IMR-90 (cell line): ENCODE measurements around the gene RFTN2. TPM values are rescaled to one million over a fixed set of nuclear protein-coding genes. Genes with fewer than 3 reads are reported as not detected.

Source experiments
- ATAC-seq: fragments of 200-7000 bp; cut with Tn5 transposase; 2 replicates; pipeline ENCODE4 v1.9.1; 2020; ENCODE audit warnings: low read depth, mild to moderate bottlenecking, moderate library complexity
- BruUV-seq: library from RNA; stranded (reverse); fragments of 400-500 nt; replicated peaks from 2 replicates; lab custom pipeline; 2021; lab: Mats Ljungman, UMichigan
- CTCF ChIA-PET: fragments of 300-600 bp; formaldehyde crosslinking; extraction: SDS; loops from one replicate; lab custom pipeline; 2021; ENCODE audit warnings: antibody characterized with exemption; lab: Yijun Ruan, JAX
- POLR2A ChIA-PET: fragments of 300-600 bp; sonication (Branson Sonifier 250); formaldehyde crosslinking; loops from one replicate; lab custom pipeline; 2022; ENCODE audit warnings: antibody characterized with exemption; ENCODE audit not compliant: unreplicated experiment; lab: Charles Lee
- DNase-seq: peaks from one replicate; pipeline ENCODE4 v3.0.0; 2013
- H2AFZ ChIP-seq: replicated peaks from 2 replicates; pipeline ENCODE3; 2013; ENCODE audit warnings: low read length, mild to moderate bottlenecking; ENCODE audit not compliant: poor library complexity
- H2AK5ac ChIP-seq: 2 replicates; pipeline ENCODE4 v1.6.1; 2013; ENCODE audit warnings: low read depth, low read length, inconsistent platforms
- H2AK9ac ChIP-seq: replicated peaks from 2 replicates; pipeline ENCODE3; 2013; ENCODE audit warnings: mild to moderate bottlenecking, low read depth, low read length, moderate library complexity; ENCODE audit not compliant: poor library complexity
- H2BK120ac ChIP-seq: 2 replicates; pipeline ENCODE4 v1.6.1; 2013; ENCODE audit warnings: low read depth, low read length, inconsistent platforms
- H2BK15ac ChIP-seq: 3 replicates; pipeline ENCODE4 v1.6.1; 2013; ENCODE audit warnings: low read depth, low read length, inconsistent platforms
- H2BK20ac ChIP-seq: 2 replicates; pipeline ENCODE4 v1.6.1; 2013; ENCODE audit warnings: low read depth, mild to moderate bottlenecking, inconsistent platforms, low read length, moderate library complexity
- H2BK5ac ChIP-seq: 2 replicates; pipeline ENCODE4 v1.6.1; 2013; ENCODE audit warnings: mild to moderate bottlenecking, low read depth, low read length, inconsistent platforms; ENCODE audit not compliant: poor library complexity, severe bottlenecking
- H3K14ac ChIP-seq: replicated peaks from 2 replicates; pipeline ENCODE4 v1.6.1; 2013; ENCODE audit warnings: low read depth, low read length, inconsistent platforms
- H3K18ac ChIP-seq: 2 replicates; pipeline ENCODE4 v1.6.1; 2013; ENCODE audit warnings: low read depth, low read length, control low read depth
- H3K23ac ChIP-seq: 2 replicates; pipeline ENCODE4 v1.6.1; 2013; ENCODE audit warnings: low read depth, low read length, inconsistent platforms
- H3K27ac ChIP-seq: 2 replicates; pipeline ENCODE4 v1.5.1; 2013; ENCODE audit warnings: mild to moderate bottlenecking, control low read depth, low read length; ENCODE audit not compliant: insufficient read depth
- H3K27me3 ChIP-seq: 2 replicates; pipeline ENCODE4 v1.6.1; 2013; ENCODE audit warnings: low read length; ENCODE audit not compliant: control insufficient read depth, insufficient read depth
- H3K36me3 ChIP-seq: 2 replicates; pipeline ENCODE4 v1.6.1; 2013; ENCODE audit warnings: low read length, mixed read lengths; ENCODE audit not compliant: control insufficient read depth, insufficient read depth
- H3K4ac ChIP-seq: 2 replicates; pipeline ENCODE4 v1.6.1; 2013; ENCODE audit warnings: low read depth, low read length, inconsistent platforms
- H3K4me1 ChIP-seq: 2 replicates; pipeline ENCODE4 v1.6.1; 2013; ENCODE audit warnings: low read length, mixed read lengths; ENCODE audit not compliant: control insufficient read depth, insufficient read depth
- H3K4me2 ChIP-seq: 2 replicates; pipeline ENCODE4 v1.6.1; 2013; ENCODE audit warnings: low read depth, mild to moderate bottlenecking, control low read depth, low read length, moderate library complexity
- H3K4me3 ChIP-seq: 2 replicates; pipeline ENCODE4 v1.5.1; 2013; ENCODE audit warnings: low read depth, mild to moderate bottlenecking, control low read depth, low read length, moderate library complexity; ENCODE audit not compliant: insufficient read depth
- H3K56ac ChIP-seq: 2 replicates; pipeline ENCODE4 v1.6.1; 2013; ENCODE audit warnings: low read length, inconsistent platforms; ENCODE audit not compliant: insufficient read depth; ENCODE audit errors: extremely low read depth
- H3K79me1 ChIP-seq, 2 experiments: 2 replicates each; pipeline ENCODE4 v1.6.1; 2013; ENCODE audit warnings: low read length in 2 of 2, inconsistent platforms in 1 of 2, low read depth in 1 of 2
- H3K9ac ChIP-seq: 2 replicates; pipeline ENCODE4 v1.6.1; 2013; ENCODE audit warnings: low read depth, low read length, control low read depth
- H3K9me1 ChIP-seq: 2 replicates; pipeline ENCODE4 v1.6.1; 2013; ENCODE audit warnings: low read length, inconsistent platforms; ENCODE audit not compliant: insufficient read depth
- H3K9me3 ChIP-seq: 2 replicates; pipeline ENCODE4 v1.6.1; 2013; ENCODE audit warnings: low read length; ENCODE audit not compliant: control insufficient read depth, insufficient read depth
- H4K20me1 ChIP-seq: 2 replicates; pipeline ENCODE4 v1.6.1; 2013; ENCODE audit warnings: low read length, inconsistent platforms; ENCODE audit not compliant: insufficient read depth
- H4K5ac ChIP-seq: 2 replicates; pipeline ENCODE4 v1.6.1; 2013; ENCODE audit warnings: mild to moderate bottlenecking, low read depth, low read length, control low read depth
- H4K8ac ChIP-seq, 2 experiments: 2 replicates each; pipeline ENCODE4 v1.6.1; 2013; ENCODE audit warnings: low read depth in 2 of 2, low read length in 2 of 2, control low read depth in 1 of 2, inconsistent platforms in 1 of 2
- H4K91ac ChIP-seq: 2 replicates; pipeline ENCODE4 v1.6.1; 2013; ENCODE audit warnings: low read depth, low read length, inconsistent platforms; ENCODE audit not compliant: insufficient read depth
- CHD1 ChIP-seq: IDR thresholded peaks from 2 replicates; pipeline ENCODE4 v1.6.1; 2012; ENCODE audit warnings: low read depth, low read length, improper control_type of control experiment
- MAFK ChIP-seq: IDR thresholded peaks from 2 replicates; pipeline ENCODE4 v1.6.1; 2012; ENCODE audit warnings: low read depth, low read length, improper control_type of control experiment
- MXI1 ChIP-seq: IDR thresholded peaks from 2 replicates; pipeline ENCODE4 v1.6.1; 2012; ENCODE audit warnings: low read depth, mild to moderate bottlenecking, low read length, moderate library complexity, borderline replicate concordance
- NFE2L2 ChIP-seq: fragments of 150-350 bp; IDR thresholded peaks from 2 replicates; pipeline ENCODE4 v1.6.1; 2016; ENCODE audit warnings: low read depth, mild to moderate bottlenecking, low read length
- RAD21 ChIP-seq: IDR thresholded peaks from 2 replicates; pipeline ENCODE4 v1.6.1; 2012; ENCODE audit warnings: low read length, improper control_type of control experiment
- RCOR1 ChIP-seq: IDR thresholded peaks from 2 replicates; pipeline ENCODE4 v1.6.1; 2012; ENCODE audit warnings: mild to moderate bottlenecking, low read length, improper control_type of control experiment; ENCODE audit not compliant: insufficient replicate concordance
- RFX5 ChIP-seq: IDR thresholded peaks from 2 replicates; pipeline ENCODE4 v1.8.0; 2012; ENCODE audit warnings: low read depth, mild to moderate bottlenecking, low read length, moderate library complexity
- SMC3 ChIP-seq: fragments of 150-350 bp; IDR thresholded peaks from 2 replicates; pipeline ENCODE4 v1.6.1; 2016; ENCODE audit warnings: low read depth, mild to moderate bottlenecking, antibody characterized with exemption, low read length, moderate library complexity
- WGBS, 2 experiments: methylation state at CpG; one replicate each; pipeline versions ENCODE4 v1.1.5 to v1.1.7; 2013; ENCODE audit warnings: missing lambda C conversion rate in 2 of 2; ENCODE audit not compliant: insufficient read length in 1 of 2; ENCODE audit errors: extremely low coverage in 2 of 2; 5-methylcytosine and 5-hydroxymethylcytosine counted together
- dilution Hi-C: fragments of 300-500 bp; cut with HindIII; formaldehyde crosslinking; loops from one replicate; pipeline ENCODE4 v1.14.3; 2018; ENCODE audit warnings: low sequenced_read_pairs; ENCODE audit not compliant: unreplicated experiment
- in situ Hi-C: fragments of 300-500 bp; cut with MboI; formaldehyde crosslinking; loops from 3 replicates; pipeline ENCODE4 v1.14.3; 2019; ENCODE audit warnings: low sequenced_read_pairs, inconsistent platforms, mixed read lengths
- intact Hi-C: fragments of 100-400 bp; cut with micrococcal nuclease; formaldehyde crosslinking; loops from 2 replicates; pipeline ENCODE4 v1.10.0; 2022
- polyA plus RNA-seq, 3 experiments: library from polyadenylated mRNA; depleted of rRNA; stranded (reverse); fragments of >200 nt; gene quantifications; 2 replicates each; pipeline ENCODE4 v1.2.3, GENCODE V29; 2012; ENCODE audit warnings: low replicate concordance in 1 of 3
- total RNA-seq: library from RNA; depleted of rRNA; stranded (reverse); fragments of >200 nt; gene quantifications from 2 replicates; pipeline ENCODE4 v1.2.3, GENCODE V29; 2012
- TF ChIP-seq, protein P1 (sequence below): fragments of 150-350 bp; IDR thresholded peaks from 2 replicates; pipeline ENCODE4 v1.6.1; 2016; ENCODE audit warnings: low read depth, mild to moderate bottlenecking, low read length, moderate library complexity, borderline replicate concordance

The RFTN2 gene
- total and polyA plus RNA-seq, 2 of the 4 experiments (the other 2 are of a cell fraction) = 0.44 to 2.3 TPM

DNA sequence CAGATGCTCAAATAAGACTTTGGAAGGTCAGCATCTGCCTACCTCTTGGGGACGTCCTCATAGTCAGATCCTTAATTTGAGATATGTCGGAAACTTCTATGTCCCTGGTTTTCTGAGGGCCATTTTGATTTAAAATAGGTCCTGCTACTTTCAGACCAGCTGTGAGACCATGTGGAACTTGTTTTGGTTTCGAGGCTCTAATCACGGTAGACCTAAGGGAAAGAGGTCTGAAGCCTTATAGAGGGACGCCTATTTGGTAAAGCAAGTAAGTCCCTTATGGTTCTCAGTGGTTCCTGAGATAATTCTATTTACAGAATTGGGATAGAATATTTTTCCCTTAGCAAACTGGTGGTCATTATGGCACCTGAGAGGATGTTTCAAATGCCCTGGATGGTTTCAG, 75.1 kb downstream of the RFTN2 start:
- Histone ChIP-seq H4K5ac (no peak overlapping the region), H3K4ac (no peak overlapping the region), H3K14ac (no peak overlapping the region), H3K4me1 (peaks cover 2% of the 10 kb centered on the region; the same call in 1 of the 2 replicates), H2BK120ac (no peak overlapping the region), H3K4me3 (no peak overlapping the region), H2BK5ac (no peak overlapping the region), H4K8ac (no peak overlapping the region), H4K91ac (no peak overlapping the region), H4K20me1 (no peaks in the 10 kb centered on the region), H3K27me3 (no peaks in the 10 kb centered on the region), H2BK15ac (no peak overlapping the region), H3K4me2 (no peak overlapping the region), H2AK9ac (no peak overlapping the region), H2BK20ac (no peak overlapping the region), H3K9ac (no peak overlapping the region), H3K9me3 (no peaks in the 10 kb centered on the region), H3K27ac (no peak overlapping the region), H2AK5ac (no peak overlapping the region), H3K18ac (no peak overlapping the region), H3K79me1 (no peaks in the 10 kb centered on the region), H2AFZ (no peak overlapping the region), H3K36me3 (no peaks in the 10 kb centered on the region), H3K56ac (no peak overlapping the region), H3K9me1 (no peaks in the 10 kb centered on the region), H3K23ac (no peak overlapping the region)
- no peak for DNase-seq
- dilution Hi-C loops (no loop called here), in situ Hi-C loops (no loop called here), intact Hi-C loops (no loop called here)
- CTCF ChIA-PET = interaction anchor here (1.1 to 1.2 kb wide), 5 partner anchors 12 to 1695 kb away, joined by 3 to 5 read pairs (median 3); no protein-coding TSS in a partner anchor
- ATAC-seq = no peak
- WGBS, 2 experiments = 73% methylated on average over 2 of the region's 5 CpGs; no CpG with 5 or more reads in 1 of the 2 experiments
- POLR2A ChIA-PET = no interaction called here
- BruUV-seq = no TSS peak
- TF ChIP-seq RAD21 (no peak), RFX5 (no peak), MAFK (no peak), NFE2L2 (no peak), RCOR1 (no peak), SMC3 (no peak), CHD1 (no peak), MXI1 (no peak)
- TF ChIP-seq, protein P1, sequence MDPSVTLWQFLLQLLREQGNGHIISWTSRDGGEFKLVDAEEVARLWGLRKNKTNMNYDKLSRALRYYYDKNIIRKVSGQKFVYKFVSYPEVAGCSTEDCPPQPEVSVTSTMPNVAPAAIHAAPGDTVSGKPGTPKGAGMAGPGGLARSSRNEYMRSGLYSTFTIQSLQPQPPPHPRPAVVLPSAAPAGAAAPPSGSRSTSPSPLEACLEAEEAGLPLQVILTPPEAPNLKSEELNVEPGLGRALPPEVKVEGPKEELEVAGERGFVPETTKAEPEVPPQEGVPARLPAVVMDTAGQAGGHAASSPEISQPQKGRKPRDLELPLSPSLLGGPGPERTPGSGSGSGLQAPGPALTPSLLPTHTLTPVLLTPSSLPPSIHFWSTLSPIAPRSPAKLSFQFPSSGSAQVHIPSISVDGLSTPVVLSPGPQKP = no peak
